LHCN-M2 (cell line): ENCODE results near the gene DIMT1. TPM values are rescaled to one million over a fixed set of nuclear protein-coding genes. Genes with fewer than 3 reads are reported as not detected.

Experiments used
- DNase-seq: peaks from one replicate; pipeline ENCODE4 v3.0.0-alpha.2; 2012; ENCODE audit warnings: low read depth
- polyA plus RNA-seq: library from polyadenylated mRNA; unstranded; fragments of >200 nt; gene quantifications from one replicate; pipeline ENCODE4 v1.2.1, GENCODE V29; 2012; ENCODE audit warnings: missing spikeins
- total RNA-seq: library from RNA; depleted of rRNA; stranded (reverse); fragments of >200 nt; gene quantifications from 2 replicates; pipeline ENCODE4 v1.2.3, GENCODE V29; 2014; rRNA removed

The DIMT1 gene
- 38.3 and 39.5 TPM in 2 replicates for total RNA-seq
- 26.8 TPM for polyA plus RNA-seq

GRCh38 chr5:62403411-62404250 lies at the start of gene DIMT1:
DIMT1 (minus strand) TSS chr5:62403905; CDS start chr5:62403772, 133 bp downstream.
- DNase-seq = peak; percentile 98

GRCh38 chr5:62450259-62450658 lies 46.6 kb upstream of the DIMT1 start:
- no peak for DNase-seq

- DNase-seq = no peak
Measured at GRCh38 chr5:62448528-62448927, 44.8 kb upstream of the DIMT1 start.

GRCh38 chr5:62432621-62433064 lies 28.9 kb upstream of the DIMT1 start:
- peak; percentile 46 for DNase-seq

- peak; percentile 48 for DNase-seq
Measured at GRCh38 chr5:62431735-62432620, 28.3 kb upstream of the DIMT1 start.

GRCh38 chr5:62424763-62425162 lies 21.1 kb upstream of the DIMT1 start:
- no peak for DNase-seq

GRCh38 chr5:62421414-62421813 lies 17.7 kb upstream of the DIMT1 start:
- DNase-seq = no peak

- no peak for DNase-seq
Measured at GRCh38 chr5:62419609-62420008, 15.9 kb upstream of the DIMT1 start.

GRCh38 chr5:62418462-62419076 lies 14.9 kb upstream of the DIMT1 start:
- DNase-seq = no peak

GRCh38 chr5:62413711-62414110 lies 10.0 kb upstream of the DIMT1 start:
- DNase-seq = no peak

GRCh38 chr5:62412549-62413329 lies 9.0 kb upstream of the DIMT1 start, which contains the start of gene IPO11:
IPO11 (plus strand) TSS chr5:62412763; CDS start chr5:62437280, 24,517 bp downstream.
- DNase-seq = peak; percentile 99

- DNase-seq = peak; percentile 12
Measured at GRCh38 chr5:62395210-62395950, 8.3 kb downstream of the DIMT1 start.

GRCh38 chr5:62386824-62387223 lies 16.9 kb downstream of the DIMT1 start:
- peak; percentile 9 for DNase-seq

- no peak for DNase-seq
Measured at GRCh38 chr5:62385816-62386400, 17.8 kb downstream of the DIMT1 start.

- DNase-seq = no peak
Measured at GRCh38 chr5:62385131-62385530, 18.6 kb downstream of the DIMT1 start.

GRCh38 chr5:62376064-62376463 lies 27.6 kb downstream of the DIMT1 start:
- peak; percentile 17 for DNase-seq

- no peak for DNase-seq
Measured at GRCh38 chr5:62375627-62376026, 28.1 kb downstream of the DIMT1 start.

GRCh38 chr5:62374090-62374489 lies 29.6 kb downstream of the DIMT1 start:
- DNase-seq = no peak

- no peak for DNase-seq
Measured at GRCh38 chr5:62373382-62373781, 30.3 kb downstream of the DIMT1 start.

- DNase-seq = no peak
Measured at GRCh38 chr5:62372600-62372999, 31.1 kb downstream of the DIMT1 start.
